Uterus (tissue), 2 donors: ENCODE data around the gene CLIC3.
A peak's percentile ranks its signal among the peaks of the same experiment; 100 is the strongest.
"Not testable (repeated sequence)": the region's sequence is repeated elsewhere in the genome, so short reads cannot be mapped to it uniquely, and the experiment has no call there.

Experiments
- POLR2A ChIP-seq, 2 donors: fragments of 450-650 bp; IDR thresholded peaks; one replicate each; pipeline ENCODE4 v1.6.1; 2016; ENCODE audit warnings: antibody characterized with exemption in 2 of 2, mild to moderate bottlenecking in 1 of 2, moderate library complexity in 1 of 2
- TF ChIP-seq, protein P1 (sequence below), 4 experiments: fragments of 200-600 bp in 2 of 4; fragments of 450-650 bp in 2 of 4; sonication (generic) in 2 of 4; IDR thresholded peaks; one replicate each; pipeline ENCODE4 v1.5.1; 2016 to 2019; ENCODE audit warnings: antibody characterized with exemption in 4 of 4, mild to moderate bottlenecking in 2 of 4, moderate library complexity in 1 of 4

GRCh38 chr9:137004285-137004684, 7.9 kb upstream of the CLIC3 start:
- TF ChIP-seq, protein P1, sequence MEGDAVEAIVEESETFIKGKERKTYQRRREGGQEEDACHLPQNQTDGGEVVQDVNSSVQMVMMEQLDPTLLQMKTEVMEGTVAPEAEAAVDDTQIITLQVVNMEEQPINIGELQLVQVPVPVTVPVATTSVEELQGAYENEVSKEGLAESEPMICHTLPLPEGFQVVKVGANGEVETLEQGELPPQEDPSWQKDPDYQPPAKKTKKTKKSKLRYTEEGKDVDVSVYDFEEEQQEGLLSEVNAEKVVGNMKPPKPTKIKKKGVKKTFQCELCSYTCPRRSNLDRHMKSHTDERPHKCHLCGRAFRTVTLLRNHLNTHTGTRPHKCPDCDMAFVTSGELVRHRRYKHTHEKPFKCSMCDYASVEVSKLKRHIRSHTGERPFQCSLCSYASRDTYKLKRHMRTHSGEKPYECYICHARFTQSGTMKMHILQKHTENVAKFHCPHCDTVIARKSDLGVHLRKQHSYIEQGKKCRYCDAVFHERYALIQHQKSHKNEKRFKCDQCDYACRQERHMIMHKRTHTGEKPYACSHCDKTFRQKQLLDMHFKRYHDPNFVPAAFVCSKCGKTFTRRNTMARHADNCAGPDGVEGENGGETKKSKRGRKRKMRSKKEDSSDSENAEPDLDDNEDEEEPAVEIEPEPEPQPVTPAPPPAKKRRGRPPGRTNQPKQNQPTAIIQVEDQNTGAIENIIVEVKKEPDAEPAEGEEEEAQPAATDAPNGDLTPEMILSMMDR (IDR thresholded peaks at IDR 0.05), result peak in 1 of 4 experiments; percentile 24
- TF ChIP-seq POLR2A (IDR thresholded peaks at IDR 0.05), result not testable (repeated sequence)
